ENCODE data around the gene CPA4. TPM values are rescaled to one million over a fixed set of nuclear protein-coding genes. Genes with fewer than 3 reads are reported as not detected.
A peak's percentile ranks its signal among the peaks of the same experiment; 100 is the strongest.

CPA4 gene
- total RNA-seq, 1 donor from 2014 or later = not detected

DNA sequence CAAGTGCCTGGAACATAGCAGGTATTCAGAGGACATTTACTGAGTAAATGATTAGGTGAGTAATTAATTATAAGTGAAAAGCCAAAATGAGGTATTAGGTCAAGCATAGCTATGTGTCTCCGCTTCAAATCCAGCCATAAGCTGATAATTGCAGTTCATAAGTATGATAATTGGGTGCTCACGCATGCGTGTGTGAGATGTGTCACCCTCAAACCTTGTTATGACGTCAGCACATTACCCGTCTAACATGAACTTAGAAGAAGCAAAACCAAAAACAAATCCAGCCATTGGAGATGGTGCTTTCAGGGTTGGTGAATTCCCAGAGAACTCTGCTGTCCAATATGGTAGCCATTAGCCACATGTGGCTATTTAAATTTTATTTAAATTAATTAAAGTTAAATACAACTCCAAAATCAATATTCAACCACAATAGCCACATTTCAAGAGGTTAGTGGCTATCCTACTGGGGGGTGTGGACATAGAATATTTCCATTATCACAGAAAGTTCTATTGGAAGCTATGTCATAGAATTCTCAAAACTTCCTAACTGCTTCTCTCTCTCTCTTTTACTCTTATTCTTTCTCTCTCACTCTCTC is 51.4 kb downstream of the CPA4 start, which contains the start of gene CPA5:
Gene CPA5 (plus strand): TSS at position 546 of the 596 bp plus-strand sequence. CDS start 1,670 bp downstream, outside the sequence.
- DNase-seq (ENCODE audit: low spot score) = no peak

DNA sequence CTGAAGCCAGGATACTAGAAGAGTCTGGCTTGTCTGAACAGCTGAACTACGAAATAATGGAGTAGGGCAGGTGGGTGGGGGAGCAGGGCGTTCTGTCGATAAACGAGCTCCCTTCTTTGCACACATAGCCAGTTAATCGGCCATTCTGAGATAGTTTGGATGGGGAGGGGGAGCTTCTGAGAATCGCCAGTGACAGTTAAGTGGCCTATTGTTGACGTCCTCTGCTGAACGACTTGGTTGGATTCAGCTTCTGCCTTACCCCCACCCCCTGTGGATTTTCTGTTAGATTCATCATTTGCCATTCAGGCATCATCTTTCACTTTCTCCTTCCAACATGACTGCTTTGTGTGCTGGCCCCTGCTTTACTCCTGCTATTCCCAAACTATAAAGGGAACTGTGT is 52.2 kb downstream of the CPA4 start:
- no peak for DNase-seq (ENCODE audit: low spot score)

DNA sequence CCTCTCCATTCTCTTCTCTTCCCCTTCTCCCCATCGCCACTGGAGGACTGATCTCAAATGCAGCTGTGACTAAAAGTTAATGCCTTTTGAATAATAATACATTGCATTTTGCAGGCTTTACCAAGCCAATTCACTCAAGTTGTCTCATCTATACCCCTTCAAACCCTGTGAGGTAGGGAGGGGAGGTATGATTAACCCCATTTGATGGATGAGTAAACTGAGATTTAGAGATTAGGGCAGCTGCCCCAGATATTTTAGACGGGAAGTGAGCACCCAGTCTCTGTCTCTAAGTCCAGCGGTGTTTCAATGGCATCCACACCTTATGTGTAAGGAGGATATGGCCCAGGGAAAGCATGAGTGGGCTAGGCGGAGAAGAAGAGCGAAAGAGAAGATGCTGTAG is 52.8 kb downstream of the CPA4 start:
- no peak for DNase-seq (ENCODE audit: low spot score)

DNA sequence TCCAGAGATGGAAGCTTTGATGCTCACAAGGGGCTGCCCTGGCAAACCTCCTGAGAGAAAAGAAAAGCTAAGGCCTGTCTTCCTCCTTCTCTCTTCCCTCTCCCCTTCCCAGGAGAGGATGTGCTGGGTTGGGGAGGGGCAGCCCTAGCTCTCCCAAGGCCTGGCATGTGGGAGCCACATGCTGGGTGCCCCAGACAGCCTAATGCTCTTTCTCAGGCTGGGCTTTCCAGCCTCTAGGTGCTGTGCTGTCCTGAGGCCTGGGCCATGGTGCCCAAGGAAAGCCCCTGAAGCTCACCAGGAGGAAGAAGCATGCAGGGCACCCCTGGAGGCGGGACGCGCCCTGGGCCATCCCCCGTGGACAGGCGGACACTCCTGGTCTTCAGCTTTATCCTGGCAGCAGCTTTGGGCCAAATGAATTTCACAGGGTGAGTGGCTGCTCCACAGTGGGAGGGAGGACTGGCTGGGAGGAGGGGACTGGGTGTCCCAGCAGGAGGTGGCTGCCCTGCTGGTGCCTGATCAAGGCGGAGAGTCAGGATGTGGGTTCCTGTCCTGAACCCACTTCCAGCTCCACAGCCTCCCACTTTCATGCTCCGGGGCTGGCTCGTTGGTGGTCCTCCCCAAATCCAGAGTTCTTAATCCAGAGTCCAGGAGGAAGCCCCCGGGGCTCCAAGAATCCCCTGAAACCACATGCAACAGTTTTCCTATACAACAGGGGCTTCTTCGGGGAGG is 53.4 kb downstream of the CPA4 start:
- no peak for DNase-seq (ENCODE audit: low spot score)

DNA sequence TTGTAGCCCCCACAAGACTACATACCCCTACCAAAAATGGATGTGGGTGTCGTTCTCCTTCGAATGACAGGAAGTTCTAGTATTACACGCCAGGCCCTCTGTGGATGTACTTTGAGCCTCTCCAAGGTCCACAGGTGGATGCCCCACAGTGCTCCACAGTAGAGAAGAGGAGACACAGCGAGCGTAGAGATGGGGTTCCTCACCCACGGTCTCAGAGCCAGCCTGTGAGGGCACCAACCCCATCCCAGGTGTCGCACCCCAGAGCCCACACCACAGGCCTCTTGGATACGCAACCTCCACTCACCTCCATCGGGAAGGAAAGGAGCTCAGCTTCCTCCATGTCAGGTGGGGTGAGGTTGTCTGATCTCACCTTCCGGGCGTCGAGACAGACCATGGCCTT is 54.0 kb downstream of the CPA4 start:
- DNase-seq (ENCODE audit: low spot score) = no peak

DNA sequence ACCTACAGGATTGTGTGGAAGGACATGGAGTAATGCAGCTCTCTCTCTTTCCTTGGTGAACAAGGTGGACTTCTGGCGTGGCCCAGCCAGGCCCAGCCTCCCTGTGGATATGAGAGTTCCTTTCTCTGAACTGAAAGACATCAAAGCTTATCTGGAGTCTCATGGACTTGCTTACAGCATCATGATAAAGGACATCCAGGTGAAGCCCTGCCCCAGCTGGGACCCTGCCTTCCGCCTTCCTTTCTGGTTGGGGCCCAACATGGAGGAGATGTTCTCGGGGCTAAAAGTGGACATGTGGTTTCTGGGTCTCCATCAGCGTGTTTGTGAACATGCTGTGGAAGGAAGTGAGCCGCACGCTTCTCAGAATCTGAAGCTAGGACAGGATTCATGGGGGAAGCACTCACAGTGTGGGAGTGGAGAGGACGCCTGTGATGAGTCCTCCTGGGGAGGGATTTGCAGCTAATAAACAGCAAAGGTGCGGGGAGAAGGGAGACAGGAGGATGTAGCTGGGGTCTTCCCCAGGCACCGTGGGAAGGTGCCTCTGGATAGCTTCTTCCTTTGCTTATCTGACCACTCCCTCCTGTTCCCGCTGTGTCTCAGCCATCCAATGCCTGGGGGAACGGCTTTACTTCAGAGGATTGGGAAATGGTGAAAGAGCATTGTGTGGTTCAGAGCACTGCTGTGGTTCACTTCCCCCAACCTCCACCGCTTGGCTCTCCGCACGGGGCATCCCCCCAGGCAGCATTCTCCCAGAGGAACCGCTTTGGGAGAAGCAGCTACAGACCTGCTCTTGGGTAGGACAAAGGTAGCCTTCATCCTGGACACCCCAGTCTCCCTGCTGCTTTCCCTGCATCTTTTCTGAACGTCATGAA is 57.2 kb downstream of the CPA4 start:
- no peak for DNase-seq (ENCODE audit: low spot score)

DNA sequence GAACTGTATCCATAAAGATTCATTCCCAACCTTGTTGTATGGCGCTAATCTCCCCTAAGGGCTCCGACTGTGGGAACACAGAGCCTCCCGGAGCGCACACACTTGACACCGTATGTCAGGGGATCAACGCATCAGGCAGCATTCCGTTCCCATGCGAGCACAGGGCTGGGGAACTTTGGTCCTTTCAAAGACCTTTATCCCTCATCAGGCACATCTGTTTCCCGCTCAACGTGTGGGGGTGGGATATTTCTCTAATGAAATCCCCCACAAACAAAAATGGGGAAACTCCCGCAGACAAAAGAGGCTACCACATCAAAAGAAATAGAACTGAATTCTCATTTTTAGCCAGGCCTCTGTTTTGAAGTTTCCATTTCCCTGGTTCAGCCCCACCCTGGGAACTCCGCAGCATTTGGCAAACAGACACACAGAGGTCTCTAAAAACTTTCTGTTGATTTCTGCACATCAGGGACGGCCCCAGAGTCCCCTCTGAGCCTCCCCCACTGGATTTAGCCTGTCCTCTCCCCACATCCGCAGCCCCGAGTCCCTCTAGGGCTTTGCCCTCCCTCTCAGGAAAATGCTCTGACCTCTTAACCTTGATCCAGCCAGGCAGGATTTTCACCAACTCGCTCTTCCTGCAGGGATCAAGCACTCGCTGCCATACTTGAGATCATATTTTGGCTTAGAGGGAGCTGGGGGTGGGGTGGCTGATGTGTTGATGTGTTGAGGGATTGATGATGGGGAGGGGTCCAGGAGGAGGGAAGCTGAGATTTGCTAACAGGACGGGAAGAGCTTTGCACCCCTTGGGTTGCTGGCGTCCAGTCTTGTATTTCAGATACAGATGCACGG is 58.2 kb downstream of the CPA4 start:
- DNase-seq (ENCODE audit: low spot score) = no peak

DNA sequence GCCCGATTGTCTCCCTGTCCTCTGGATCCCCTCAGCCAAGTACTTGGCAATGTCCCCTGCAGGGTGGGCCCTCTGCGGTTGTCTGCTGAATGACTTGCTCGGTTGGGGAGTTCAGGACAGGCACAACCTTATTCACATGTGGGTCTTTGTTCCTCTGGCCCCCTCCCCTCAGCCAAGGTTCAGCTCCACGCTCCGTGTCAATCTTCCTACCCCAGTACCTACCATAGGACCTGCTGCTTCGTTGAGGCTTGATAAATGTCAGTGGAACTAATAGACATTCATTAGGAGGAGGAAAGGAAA is 58.8 kb downstream of the CPA4 start:
- no peak for DNase-seq (ENCODE audit: low spot score)

DNA sequence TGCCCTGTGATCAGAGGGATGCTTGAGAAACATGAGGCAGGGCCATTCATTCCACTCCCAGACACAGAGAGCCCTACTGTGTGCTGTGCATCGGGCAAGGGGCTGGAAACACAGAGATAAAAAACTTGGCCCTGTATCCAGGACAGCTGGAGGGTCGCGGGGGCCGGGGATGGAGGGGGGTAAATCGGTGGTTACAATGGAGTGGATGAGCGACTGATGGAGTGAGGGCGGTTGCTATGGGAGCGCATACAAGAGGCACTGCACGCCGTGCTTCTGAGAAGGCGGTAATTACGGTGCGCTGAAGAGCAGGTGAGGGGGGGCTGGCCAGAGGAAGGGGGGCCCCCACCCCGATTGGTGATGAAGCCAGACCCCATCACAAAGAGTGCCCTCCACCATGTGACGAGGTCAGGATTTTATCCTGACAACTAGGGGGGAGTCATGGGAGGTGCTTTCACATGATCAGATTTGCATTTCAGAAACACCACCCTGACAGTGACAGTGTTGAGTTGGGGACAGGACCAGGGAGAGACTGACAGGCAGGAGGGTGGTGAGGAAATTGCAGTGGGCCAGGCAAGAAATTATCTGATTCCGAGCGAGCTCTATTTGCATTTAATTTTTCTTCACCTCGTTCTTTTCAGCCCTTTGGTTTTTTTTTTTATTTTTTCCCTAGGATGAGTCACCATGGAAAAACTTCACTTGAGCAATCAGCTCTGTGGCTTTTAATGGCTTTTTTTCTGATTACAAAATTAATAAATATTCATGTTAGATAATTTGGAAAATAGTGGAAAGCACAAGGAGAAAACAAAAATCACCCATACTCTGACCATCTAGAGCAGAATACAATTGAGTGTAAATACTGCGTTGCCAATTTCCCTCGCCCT is 59.5 kb downstream of the CPA4 start:
- DNase-seq (ENCODE audit: low spot score) = no peak

DNA sequence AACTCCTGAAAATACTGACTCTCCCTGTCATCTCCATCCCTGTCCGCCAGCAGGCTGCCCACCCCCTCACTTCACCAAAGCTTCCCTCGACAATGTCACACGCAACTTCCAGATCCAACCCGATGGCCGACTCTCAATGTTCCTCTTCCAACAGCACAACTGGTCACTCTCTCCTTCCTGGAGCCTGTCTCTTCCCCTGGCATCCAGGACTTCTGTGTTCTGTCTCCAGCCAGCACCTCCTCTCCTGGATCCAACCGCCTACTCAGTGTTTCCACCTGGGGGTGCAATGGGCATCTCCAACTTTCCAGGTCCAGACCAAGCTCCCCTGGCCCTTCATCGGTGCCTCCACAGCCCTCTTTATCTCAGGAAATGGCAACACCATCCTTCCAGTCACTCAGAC is 60.2 kb downstream of the CPA4 start:
- DNase-seq (ENCODE audit: low spot score) = no peak

DNA sequence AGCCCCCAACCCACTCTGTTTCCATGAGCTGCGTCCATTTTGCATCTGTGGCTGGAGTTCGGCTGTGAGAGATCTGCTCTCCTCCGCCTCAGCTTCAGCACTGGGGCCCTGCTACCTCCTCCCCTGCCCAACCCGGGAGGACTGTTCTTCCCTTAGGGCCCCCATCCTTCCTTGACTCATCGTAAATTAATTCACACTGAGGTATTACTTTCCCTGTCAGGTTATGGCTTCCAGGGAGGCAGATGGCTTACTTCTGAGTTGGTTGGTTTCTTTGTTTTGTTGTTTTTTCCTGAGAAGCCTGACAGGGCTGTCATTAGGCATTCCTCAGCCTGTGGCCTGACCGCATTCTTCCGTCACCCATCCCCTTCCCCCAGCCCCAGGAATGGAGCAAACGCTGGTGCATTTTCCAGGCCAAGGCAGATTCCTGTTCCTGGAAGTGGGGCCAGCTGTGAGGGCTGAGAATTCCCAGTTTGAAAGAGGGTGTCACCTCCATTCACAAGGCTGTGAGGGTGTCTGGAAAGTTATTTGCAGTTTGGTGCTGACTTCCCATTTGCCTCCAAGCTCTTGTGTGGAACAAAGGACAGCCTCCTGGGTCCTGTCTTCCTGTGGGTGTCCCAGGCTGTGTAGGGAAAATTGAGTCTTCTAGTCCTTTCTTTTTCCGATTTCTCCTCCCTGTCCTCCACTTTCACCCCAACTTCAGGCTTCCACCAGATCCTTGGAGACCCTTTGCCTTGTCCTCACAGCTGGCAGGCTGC is 63.3 kb downstream of the CPA4 start:
- peak; percentile 73 for DNase-seq (ENCODE audit: low spot score)

DNA sequence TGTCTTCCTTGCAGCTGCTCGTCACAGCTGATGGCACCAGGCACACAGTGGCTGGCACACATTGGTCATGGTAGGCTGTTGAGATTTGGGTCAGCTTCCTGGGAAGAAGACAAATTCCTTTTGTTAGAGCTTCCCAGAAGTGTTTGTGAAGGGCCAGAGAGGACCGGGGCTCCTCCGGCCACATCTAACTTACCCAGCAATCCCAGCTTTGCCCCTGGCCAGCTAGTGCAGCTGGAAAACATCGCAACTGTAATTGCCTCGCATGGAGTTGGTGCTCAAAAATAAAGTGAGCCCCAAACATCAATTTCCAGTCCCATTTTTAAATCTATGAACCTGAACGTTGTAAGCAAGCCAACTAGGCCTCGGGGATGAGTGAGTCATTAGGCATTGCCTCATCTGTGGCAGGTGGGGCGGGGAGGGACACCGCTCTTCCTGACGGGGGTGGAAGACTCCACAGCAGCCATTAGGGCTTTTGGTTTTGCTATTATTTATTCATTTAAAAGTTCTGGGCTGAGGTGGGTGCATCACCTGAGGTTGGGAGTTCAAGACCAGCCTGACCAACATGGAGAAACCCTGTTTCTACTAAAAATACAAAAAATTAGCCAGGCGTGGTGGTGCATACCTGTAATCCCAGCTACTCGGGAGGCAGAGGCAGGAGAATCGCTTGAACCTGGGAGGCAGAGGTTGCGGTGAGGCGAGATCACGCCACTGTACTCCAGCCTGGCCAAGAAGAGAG is 64.1 kb downstream of the CPA4 start:
- DNase-seq (ENCODE audit: low spot score) = peak; percentile 80

DNA sequence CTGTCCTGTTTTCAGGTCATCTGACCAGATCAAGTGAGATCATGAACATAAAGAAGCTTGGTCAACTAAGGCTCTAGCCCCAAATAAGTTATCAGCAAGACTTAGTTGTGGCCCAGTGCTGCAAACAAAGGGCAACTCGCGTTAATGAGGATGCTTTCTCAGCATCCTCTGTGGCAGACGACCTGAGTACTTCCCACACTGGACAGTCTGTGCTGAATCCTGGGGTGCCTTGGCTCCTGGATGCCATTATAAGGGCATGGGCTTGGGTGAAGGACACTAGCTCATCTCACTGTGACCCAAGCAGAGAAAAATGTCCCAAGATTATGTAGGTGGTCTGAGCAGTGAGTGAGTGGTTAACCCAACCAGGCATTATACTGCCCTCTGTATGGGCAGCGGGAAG is 65.5 kb downstream of the CPA4 start:
- no peak for DNase-seq (ENCODE audit: low spot score)

DNA sequence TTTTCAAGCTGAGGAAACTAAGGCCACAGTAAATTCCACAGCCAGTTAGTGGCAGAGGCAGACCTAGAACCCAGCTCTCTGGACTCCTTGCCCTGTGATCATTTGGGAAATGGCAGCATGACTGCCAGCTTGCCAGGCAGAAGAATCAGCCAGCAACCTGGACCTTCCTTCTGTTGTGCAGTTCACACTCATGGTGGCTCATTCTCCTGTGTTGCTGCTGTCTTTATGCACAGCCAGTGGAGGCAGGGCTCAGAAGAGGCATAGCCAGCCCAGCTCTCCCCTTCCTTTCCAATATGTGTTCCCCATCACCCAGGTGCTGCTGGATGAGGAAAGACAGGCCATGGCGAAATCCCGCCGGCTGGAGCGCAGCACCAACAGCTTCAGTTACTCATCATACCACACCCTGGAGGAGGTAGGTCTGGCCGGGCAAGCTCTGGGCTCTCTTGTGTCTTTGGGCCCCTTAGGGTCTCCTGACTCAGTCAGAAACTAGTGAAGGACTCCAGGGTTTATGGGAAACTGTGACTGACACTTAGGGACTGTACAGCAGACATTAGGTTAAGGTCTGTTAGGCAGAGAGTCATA is 66.4 kb downstream of the CPA4 start:
- DNase-seq (ENCODE audit: low spot score) = no peak

DNA sequence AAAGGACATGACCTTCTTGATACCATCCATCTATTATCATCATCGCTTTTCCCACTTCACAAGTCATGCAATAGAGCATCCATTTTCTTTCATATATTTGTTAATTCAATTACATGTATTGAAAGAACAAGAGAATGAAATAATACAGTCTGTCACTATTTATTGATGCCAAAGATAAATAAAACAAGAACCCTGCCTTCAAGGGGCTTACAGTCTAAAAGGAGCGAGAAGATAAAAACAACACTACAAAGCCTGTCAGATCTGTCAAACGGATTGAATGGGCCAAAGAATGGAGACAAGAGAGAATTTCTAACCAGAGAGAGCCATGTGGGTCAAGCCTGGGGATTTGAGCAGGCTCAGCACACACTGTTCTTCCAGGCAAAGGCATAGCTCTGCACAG is 67.6 kb downstream of the CPA4 start:
- no peak for DNase-seq (ENCODE audit: low spot score)

DNA sequence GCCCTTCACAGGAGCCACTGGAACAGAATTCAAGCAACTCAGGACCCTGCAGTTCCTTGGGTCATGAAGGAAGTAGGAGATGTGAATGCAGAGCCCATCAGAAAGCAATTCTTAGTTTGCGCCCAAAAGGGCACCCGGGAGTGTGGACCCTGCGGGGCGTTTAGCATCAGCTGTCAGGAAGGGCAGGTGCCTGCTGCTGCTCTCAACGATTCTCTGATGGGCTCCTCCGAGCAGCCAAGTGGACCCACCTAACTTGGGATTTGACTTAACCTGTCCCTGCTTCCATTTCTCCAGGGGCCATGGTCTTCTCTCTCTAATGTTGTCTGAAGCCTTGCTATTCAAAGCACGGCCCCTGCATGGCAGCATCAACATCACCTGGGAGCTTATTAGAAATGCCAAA is 68.7 kb downstream of the CPA4 start:
- no peak for DNase-seq (ENCODE audit: low spot score)

DNA sequence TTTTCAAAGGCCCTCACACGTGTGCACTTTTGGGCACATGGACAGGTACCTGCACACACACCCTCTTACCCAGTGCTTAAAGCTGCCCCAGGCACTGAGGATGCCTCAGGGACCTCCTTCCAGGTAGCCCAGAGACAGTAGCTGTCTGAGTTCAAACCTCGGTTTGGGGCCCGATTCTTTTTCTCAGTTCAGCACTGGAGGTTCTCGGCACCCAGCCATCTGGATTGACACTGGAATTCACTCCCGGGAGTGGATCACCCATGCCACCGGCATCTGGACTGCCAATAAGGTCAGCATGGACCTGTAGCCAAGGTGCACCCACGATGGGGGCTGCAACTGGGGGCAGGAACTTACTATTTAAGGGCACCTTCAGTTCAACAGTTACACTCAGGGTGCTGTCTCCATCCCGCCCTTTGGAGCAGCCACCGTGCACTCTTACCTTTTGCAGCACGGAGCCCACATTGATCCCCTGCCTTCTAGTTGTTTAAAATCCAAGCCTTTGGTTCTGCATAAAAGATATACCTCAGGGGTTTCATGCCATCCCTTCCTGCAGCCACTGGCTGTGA is 69.4 kb downstream of the CPA4 start:
- no peak for DNase-seq (ENCODE audit: low spot score)

DNA sequence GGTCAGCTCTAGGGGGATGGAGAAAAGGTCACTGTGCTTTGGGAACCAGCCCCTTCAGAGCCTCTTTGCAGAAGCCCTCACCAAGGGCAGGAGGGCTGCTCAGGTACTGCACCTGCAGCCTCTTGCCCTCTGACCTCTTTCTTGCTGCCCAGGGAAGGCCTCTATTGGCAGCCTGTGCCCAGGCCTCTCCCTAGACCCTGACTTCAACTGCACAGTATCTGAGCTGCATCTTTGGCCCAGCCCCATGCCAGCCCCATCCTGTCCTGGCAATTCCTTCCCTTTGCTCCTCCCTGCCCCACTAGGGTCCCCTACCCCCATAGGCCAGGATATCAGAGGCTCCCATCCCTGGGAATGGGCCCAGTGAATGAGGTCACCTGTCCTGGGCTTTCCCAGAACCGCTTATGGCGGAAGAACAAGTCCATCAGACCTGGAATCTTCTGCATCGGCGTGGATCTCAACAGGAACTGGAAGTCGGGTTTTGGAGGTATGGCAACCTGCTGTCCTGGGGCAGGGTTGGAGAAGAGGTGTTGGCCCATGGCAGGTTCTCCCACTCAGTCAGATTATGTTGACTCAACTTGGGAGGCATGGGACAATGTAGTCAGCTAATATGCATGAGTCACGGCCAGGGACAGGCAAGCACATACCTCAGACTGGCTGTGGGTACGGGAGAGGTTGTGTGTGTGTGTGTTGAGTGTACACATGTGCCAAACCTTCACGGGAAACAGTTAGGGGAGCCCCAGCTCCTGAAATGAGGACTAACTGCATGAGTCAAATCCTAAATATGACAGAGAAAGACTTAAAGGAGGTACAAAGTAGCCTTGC is 70.3 kb downstream of the CPA4 start:
- peak; percentile 77 for DNase-seq (ENCODE audit: low spot score)

Measured in ureter (tissue), 1 donor.